Activated T-cell treated with anti-CD3 and anti-CD28 coated beads, Interleukin-2, amount 50 U/mL, for 1 hour (primary cell): Measurements from ENCODE around the gene NT5M.
A peak's percentile ranks its signal among the peaks of the same experiment; 100 is the strongest.

ENCODE experiments used
- DNase-seq: peaks from one replicate; pipeline ENCODE4 v3.0.0-alpha.2; 2020

NT5M gene

GRCh38 chr17:17344507-17345293 lies 41.5 kb downstream of the NT5M start:
- DNase-seq, result no peak

GRCh38 chr17:17345294-17345597 lies 42.1 kb downstream of the NT5M start:
- no peak for DNase-seq

GRCh38 chr17:17345686-17346427 lies 42.7 kb downstream of the NT5M start:
- DNase-seq, result no peak

GRCh38 chr17:17346428-17347233 lies 43.5 kb downstream of the NT5M start:
- no peak for DNase-seq

GRCh38 chr17:17347234-17347955 lies 44.2 kb downstream of the NT5M start:
- DNase-seq, result no peak

GRCh38 chr17:17347956-17348871 lies 45.0 kb downstream of the NT5M start:
- DNase-seq, result no peak

- DNase-seq, result no peak
Observed at GRCh38 chr17:17348872-17349723, 45.9 kb downstream of the NT5M start.

- no peak for DNase-seq
Observed at GRCh38 chr17:17349724-17350106, 46.5 kb downstream of the NT5M start.

GRCh38 chr17:17350491-17351355 lies 47.5 kb downstream of the NT5M start:
- no peak for DNase-seq

GRCh38 chr17:17351356-17351891 lies 48.3 kb downstream of the NT5M start:
- no peak for DNase-seq

GRCh38 chr17:17351901-17352781 lies 49.0 kb downstream of the NT5M start:
- no peak for DNase-seq

GRCh38 chr17:17352836-17353624 lies 49.9 kb downstream of the NT5M start:
- DNase-seq, result no peak

- DNase-seq, result no peak
Observed at GRCh38 chr17:17353625-17354484, 50.7 kb downstream of the NT5M start.

- peak; percentile 78 for DNase-seq
Observed at GRCh38 chr17:17354560-17355349, 51.6 kb downstream of the NT5M start.

GRCh38 chr17:17355426-17355825 lies 52.3 kb downstream of the NT5M start:
- no peak for DNase-seq
